GM15510 (cell line): ENCODE results near the gene EVI5L.

Source experiments
- POLR2A ChIP-seq: IDR thresholded peaks from 3 replicates; pipeline ENCODE4 v1.6.1; 2011; ENCODE audit warnings: borderline replicate concordance; ENCODE audit not compliant: insufficient read length; ENCODE audit errors: extremely low read depth

The EVI5L gene

GRCh38 chr19:7870571-7871436 is 40.8 kb downstream of the EVI5L start:
- TF ChIP-seq POLR2A: no peak

GRCh38 chr19:7871437-7872305 is 41.7 kb downstream of the EVI5L start:
- TF ChIP-seq POLR2A: no peak

GRCh38 chr19:7872306-7873204 is 42.5 kb downstream of the EVI5L start:
- no peak for TF ChIP-seq POLR2A

- no peak for TF ChIP-seq POLR2A
Measured at GRCh38 chr19:7873304-7874075, 43.5 kb downstream of the EVI5L start.

GRCh38 chr19:7874076-7874896 is 44.3 kb downstream of the EVI5L start, which contains the start of gene PRR36:
PRR36 (minus strand) TSS chr19:7874390; CDS start chr19:7873689, 701 bp downstream.
- TF ChIP-seq POLR2A: no peak

- no peak for TF ChIP-seq POLR2A
Measured at GRCh38 chr19:7874897-7875273, 44.9 kb downstream of the EVI5L start.

- TF ChIP-seq POLR2A: no peak
Measured at GRCh38 chr19:7877249-7877836, 47.3 kb downstream of the EVI5L start.

GRCh38 chr19:7879111-7879807 is 49.2 kb downstream of the EVI5L start:
- TF ChIP-seq POLR2A: no peak

GRCh38 chr19:7879836-7880235 is 49.8 kb downstream of the EVI5L start:
- no peak for TF ChIP-seq POLR2A

- no peak for TF ChIP-seq POLR2A
Measured at GRCh38 chr19:7881910-7882309, 51.9 kb downstream of the EVI5L start.

GRCh38 chr19:7883105-7883504 is 53.1 kb downstream of the EVI5L start:
- TF ChIP-seq POLR2A: no peak

GRCh38 chr19:7883796-7884570 is 54.0 kb downstream of the EVI5L start:
- no peak for TF ChIP-seq POLR2A

- no peak for TF ChIP-seq POLR2A
Measured at GRCh38 chr19:7885818-7886217, 55.8 kb downstream of the EVI5L start.
